ENCODE data around the gene EPHA10.

The EPHA10 gene

GRCh38 chr1:37724575-37724974, 40.3 kb downstream of the EPHA10 start:
- no peak overlapping the region for H3K4me3 ChIP-seq (ENCODE audit: low read length)
- no peak for DNase-seq (ENCODE audit: low read depth)
- TF ChIP-seq CTCF (IDR thresholded peaks at IDR 0.05; ENCODE audit: insufficient read depth, low read depth, low read length, missing control alignments), result no peak

GRCh38 chr1:37723390-37724078, 41.4 kb downstream of the EPHA10 start:
- DNase-seq (ENCODE audit: low read depth), result no peak
- no peak for TF ChIP-seq CTCF (IDR thresholded peaks at IDR 0.05; ENCODE audit: insufficient read depth, low read depth, low read length, missing control alignments)
- no peak overlapping the region for H3K4me3 ChIP-seq (ENCODE audit: low read length)

GRCh38 chr1:37723072-37723389, 41.9 kb downstream of the EPHA10 start:
- no peak for DNase-seq (ENCODE audit: low read depth)
- TF ChIP-seq CTCF (IDR thresholded peaks at IDR 0.05; ENCODE audit: insufficient read depth, low read depth, low read length, missing control alignments), result no peak

GRCh38 chr1:37722181-37723071, 42.5 kb downstream of the EPHA10 start:
- no peak for TF ChIP-seq CTCF (IDR thresholded peaks at IDR 0.05; ENCODE audit: insufficient read depth, low read depth, low read length, missing control alignments)
- H3K4me3 ChIP-seq (ENCODE audit: low read length), result no peak overlapping the region
- no peak for DNase-seq (ENCODE audit: low read depth)

More at GRCh38 chr1:37723072-37723389, 41.9 kb downstream of the EPHA10 start:
- H3K4me3 ChIP-seq (ENCODE audit: low read length), result no peak overlapping the region

- no peak for DNase-seq (ENCODE audit: low read depth)
- TF ChIP-seq CTCF (IDR thresholded peaks at IDR 0.05; ENCODE audit: insufficient read depth, low read depth, low read length, missing control alignments), result no peak
- H3K4me3 ChIP-seq (ENCODE audit: low read length), result no peak overlapping the region
These were observed 43.4 kb downstream of the EPHA10 start for GRCh38 chr1:37721565-37721964.

GRCh38 chr1:37720231-37721130, 44.4 kb downstream of the EPHA10 start:
- no peak overlapping the region for H3K4me3 ChIP-seq (ENCODE audit: low read length)
- no peak for TF ChIP-seq CTCF (IDR thresholded peaks at IDR 0.05; ENCODE audit: insufficient read depth, low read depth, low read length, missing control alignments)
- DNase-seq (ENCODE audit: low read depth), result no peak

All from epithelial cell of esophagus (primary cell).